ENCODE measurements around the gene CARD6.

CARD6 gene

DNA sequence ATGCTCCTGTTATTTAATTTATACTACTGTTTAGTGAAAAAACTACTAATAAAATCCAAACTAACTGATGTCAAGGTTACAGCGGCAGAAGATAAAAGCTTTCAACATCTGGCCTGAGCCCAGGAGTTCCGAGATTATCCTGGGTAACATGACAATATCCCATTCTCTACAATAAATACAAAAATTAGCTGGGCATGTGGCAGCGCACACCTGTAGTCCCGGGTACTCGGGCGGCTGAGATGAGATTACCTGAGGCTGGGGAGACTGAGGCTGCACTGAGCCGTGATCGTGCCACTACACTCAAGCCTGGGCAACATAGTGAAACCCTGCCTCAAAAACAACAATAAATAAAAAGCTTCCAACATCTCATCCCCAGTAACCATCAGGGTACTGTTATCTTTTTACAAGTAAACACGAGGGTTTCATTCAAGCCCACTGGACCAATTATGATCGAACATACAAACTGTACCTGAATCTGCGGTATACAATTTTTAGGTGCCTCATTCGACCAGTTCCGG is 7.4 kb upstream of the CARD6 start:
- no peaks in the 10 kb centered on the region for H3K9me3 ChIP-seq

DNA sequence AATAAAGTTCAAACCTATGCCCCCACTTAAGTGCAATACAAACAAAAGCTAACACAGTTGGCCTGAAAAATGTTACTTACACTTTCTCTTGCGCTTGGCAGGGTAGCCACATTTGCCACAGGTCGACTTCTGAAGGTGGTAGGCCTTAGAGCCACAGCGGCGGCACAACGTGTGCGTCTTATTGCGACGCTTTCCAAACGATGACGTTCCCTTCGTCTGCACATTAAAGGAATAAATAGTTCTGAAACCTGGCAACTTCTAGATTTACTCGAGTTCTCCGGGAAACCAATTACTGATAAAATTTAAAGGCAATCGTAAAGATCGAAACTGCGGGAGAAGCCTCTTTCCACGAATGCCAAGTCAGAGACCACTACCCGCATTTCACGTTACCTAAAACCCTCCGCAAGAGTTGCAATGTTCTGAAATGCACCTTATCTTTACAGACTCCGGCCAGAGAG is 6.7 kb upstream of the CARD6 start:
- Histone ChIP-seq H3K9me3 (no peaks in the 10 kb centered on the region), H3K4me3 (ENCODE audit: low read depth, low read length) (peak overlapping the region; percentile 86), H3K36me3 (peaks cover 54% of the 10 kb centered on the region), H3K27me3 (no peaks in the 10 kb centered on the region), H3K4me1 (no peaks in the 10 kb centered on the region)
- no peak for DNase-seq
- TF ChIP-seq CTCF (IDR thresholded peaks at IDR 0.05; ENCODE audit: low read depth, low read length): no peak

More for the DNA sequence above, 7.4 kb upstream of the CARD6 start:
- Histone ChIP-seq H3K4me1 (no peaks in the 10 kb centered on the region), H3K27me3 (no peaks in the 10 kb centered on the region), H3K4me3 (ENCODE audit: low read depth, low read length) (peak overlapping the region; percentile 86), H3K36me3 (peaks cover 60% of the 10 kb centered on the region)
- no peak for TF ChIP-seq CTCF (IDR thresholded peaks at IDR 0.05; ENCODE audit: low read depth, low read length)
- DNase-seq: no peak

DNA sequence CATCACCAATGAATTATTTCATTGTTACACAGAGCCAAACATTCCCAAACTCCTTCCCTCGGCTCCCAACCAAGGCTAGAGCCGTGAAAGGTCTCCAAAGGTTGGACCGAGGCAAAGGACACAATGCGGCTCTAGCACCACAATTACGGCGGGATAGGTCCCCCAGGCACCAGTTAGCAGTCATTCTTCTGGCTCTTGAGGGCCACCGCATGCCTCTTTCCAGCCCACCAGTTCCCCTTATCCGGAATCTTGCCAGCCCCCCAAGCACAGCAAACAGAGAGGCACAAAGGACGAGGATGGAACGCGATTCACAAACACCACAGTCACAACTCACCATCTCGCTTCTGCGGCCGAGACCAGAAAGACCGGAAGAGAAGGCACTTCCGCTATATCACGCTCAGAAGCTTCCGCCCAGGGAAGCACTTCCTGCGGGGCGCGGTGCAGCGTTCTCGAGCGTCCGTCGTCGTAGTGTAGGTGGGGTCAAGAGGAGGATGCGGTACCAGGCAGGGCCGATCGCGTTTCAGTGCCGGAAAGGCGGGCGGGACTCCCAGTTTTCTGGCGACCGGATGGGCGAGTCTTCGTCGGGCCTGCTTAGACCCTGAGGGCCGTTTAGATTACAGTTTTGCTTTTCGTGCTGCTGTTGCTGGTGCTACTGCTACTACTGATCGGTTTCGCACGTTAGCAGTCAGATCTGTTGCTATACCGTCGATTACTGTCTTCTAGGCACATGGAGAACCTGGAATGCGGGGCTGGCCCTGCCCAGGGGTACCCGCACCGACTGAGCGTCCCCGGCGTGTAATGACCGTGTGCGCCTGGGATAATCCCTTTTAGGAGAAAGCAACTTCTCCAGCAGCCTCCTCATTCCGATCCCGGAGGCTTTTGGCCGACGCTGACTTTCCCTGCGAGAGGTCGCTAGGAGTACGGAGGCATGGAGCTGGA is 6.0 kb upstream of the CARD6 start, which contains the start of gene RPL37:
Gene RPL37 (minus strand): TSS at position 374 of the 939 bp plus-strand sequence. CDS start 37 bp downstream, at position 337.
- Histone ChIP-seq H3K4me3 (ENCODE audit: low read depth, low read length) (peak within 1 kb of the TSS; percentile 86), H3K36me3 (peaks cover 47% of the 10 kb centered on the region), H3K4me1 (no peaks in the 10 kb centered on the region), H3K27me3 (no peaks in the 10 kb centered on the region), H3K9me3 (no peaks in the 10 kb centered on the region)
- no peak for TF ChIP-seq CTCF (IDR thresholded peaks at IDR 0.05; ENCODE audit: low read depth, low read length)
- DNase-seq: peak; percentile 97

GRCh38 chr5:40838086-40838485 is 3.1 kb upstream of the CARD6 start:
- no peaks in the 10 kb centered on the region for H3K4me1 ChIP-seq
- no peak overlapping the region for H3K4me3 ChIP-seq (ENCODE audit: low read depth, low read length)
- no peaks in the 10 kb centered on the region for H3K9me3 ChIP-seq
- H3K36me3 ChIP-seq: peaks cover 17% of the 10 kb centered on the region
- TF ChIP-seq CTCF (IDR thresholded peaks at IDR 0.05; ENCODE audit: low read depth, low read length): no peak
- peaks cover 23% of the 10 kb centered on the region for H3K27me3 ChIP-seq
- no peak for DNase-seq

DNA sequence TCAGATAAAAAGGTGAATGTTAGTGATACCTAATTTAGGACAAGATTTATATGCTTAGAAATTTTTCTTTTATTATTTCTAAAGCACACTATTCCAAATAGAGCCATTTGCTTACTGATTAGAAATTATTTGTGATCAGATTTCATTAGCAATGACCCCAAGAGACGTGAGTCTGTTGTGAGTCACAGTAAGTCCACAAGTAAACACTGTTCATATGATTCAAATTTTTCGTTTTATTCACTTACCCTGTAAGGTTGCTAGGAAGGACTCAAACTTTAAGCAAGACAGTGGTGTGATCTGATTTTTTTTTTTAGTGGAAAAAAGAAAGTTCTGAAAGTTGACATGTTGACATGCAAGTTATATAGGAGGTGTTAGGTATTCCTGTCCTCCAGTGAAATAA is 1.2 kb downstream of the CARD6 start:
- no peaks in the 10 kb centered on the region for H3K36me3 ChIP-seq
- no peak overlapping the region for H3K4me3 ChIP-seq (ENCODE audit: low read depth, low read length)
- no peaks in the 10 kb centered on the region for H3K9me3 ChIP-seq
- TF ChIP-seq CTCF (IDR thresholded peaks at IDR 0.05; ENCODE audit: low read depth, low read length): no peak
- no peaks in the 10 kb centered on the region for H3K4me1 ChIP-seq
- peaks cover 32% of the 10 kb centered on the region for H3K27me3 ChIP-seq
- DNase-seq: no peak

DNA sequence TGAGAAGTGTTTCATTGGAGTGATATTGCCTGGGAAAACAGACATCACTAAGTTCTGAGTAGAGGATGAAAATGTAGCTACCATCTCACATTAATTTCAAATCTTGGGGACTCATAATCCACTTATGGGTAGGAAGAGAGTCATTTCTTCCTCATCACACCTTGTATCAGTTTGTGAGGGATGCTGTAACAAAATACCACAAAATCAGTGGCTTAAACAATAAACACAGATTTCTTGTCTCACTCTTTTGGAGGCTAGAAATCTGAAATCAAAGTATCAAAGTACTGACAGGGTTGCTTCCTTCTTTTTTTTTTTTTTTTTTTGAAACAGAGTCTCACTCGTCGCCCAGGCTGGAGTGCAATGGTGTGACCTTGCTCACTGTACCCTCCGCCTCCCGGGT is 3.4 kb downstream of the CARD6 start:
- peaks cover 32% of the 10 kb centered on the region for H3K27me3 ChIP-seq
- no peak overlapping the region for H3K4me3 ChIP-seq (ENCODE audit: low read depth, low read length)
- H3K9me3 ChIP-seq: no peaks in the 10 kb centered on the region
- no peaks in the 10 kb centered on the region for H3K36me3 ChIP-seq
- H3K4me1 ChIP-seq: no peaks in the 10 kb centered on the region
- TF ChIP-seq CTCF (IDR thresholded peaks at IDR 0.05; ENCODE audit: low read depth, low read length): no peak
- no peak for DNase-seq
